Sigmoid colon (tissue), 4 donors: Measurements from ENCODE around the gene ZNF574.

Source experiments
- CTCF ChIP-seq, 4 experiments: fragments of 450-650 bp in 3 of 4; fragments of 200-600 bp in 1 of 4; IDR thresholded peaks; one replicate each; pipeline ENCODE4 v1.5.1; 2016 to 2019; ENCODE audit warnings: antibody characterized with exemption in 4 of 4, mild to moderate bottlenecking in 3 of 4, moderate library complexity in 2 of 4
- EP300 ChIP-seq, 4 donors: sonication (generic); formaldehyde crosslinking; IDR thresholded peaks; one replicate each; pipeline ENCODE4 v1.6.1; 2017; ENCODE audit warnings: antibody characterized with exemption in 4 of 4
- POLR2A ChIP-seq, 2 donors: fragments of 450-650 bp; IDR thresholded peaks; one replicate each; pipeline ENCODE4 v1.6.1; 2016; ENCODE audit warnings: antibody characterized with exemption in 2 of 2, mild to moderate bottlenecking in 2 of 2, moderate library complexity in 2 of 2
- POLR2AphosphoS5 ChIP-seq, 4 donors: sonication (generic); formaldehyde crosslinking; IDR thresholded peaks; one replicate each; pipeline ENCODE4 v1.6.1; 2017; ENCODE audit warnings: antibody characterized with exemption in 4 of 4

GRCh38 chr19:42065511-42065910 is 10.5 kb upstream of the ZNF574 start:
- TF ChIP-seq CTCF (IDR thresholded peaks at IDR 0.05) (no peak), POLR2AphosphoS5 (IDR thresholded peaks at IDR 0.05) (no peak), POLR2A (IDR thresholded peaks at IDR 0.05) (no peak), EP300 (IDR thresholded peaks at IDR 0.05) (no peak)
